Natural killer cell (primary cell): Measurements from ENCODE around the gene IFNLR1. TPM values are rescaled to one million over a fixed set of nuclear protein-coding genes. Genes with fewer than 3 reads are reported as not detected.
A peak's percentile ranks its signal among the peaks of the same experiment; 100 is the strongest.

Experiments used
- ATAC-seq, 3 donors: fragments of 150-1000 bp in 2 of 3; fragments of 200-7000 bp in 1 of 3; cut with Tn5 transposase; 1 replicate in 1 of 3; 2 replicates in 2 of 3; pipeline ENCODE4 v1.10.0; 2021; ENCODE audit warnings: mild to moderate bottlenecking in 2 of 3, moderate library complexity in 2 of 3
- DNase-seq, 2 donors: peaks; one replicate each; pipeline versions ENCODE4 v3.0.0 to v3.0.0-alpha.2; 2013 to 2021; ENCODE audit warnings: mixed read lengths in 1 of 2
- H3K27ac ChIP-seq: one replicate; pipeline ENCODE4 v1.5.1; 2013; ENCODE audit warnings: mild to moderate bottlenecking, low read length
- H3K27me3 ChIP-seq: one replicate; pipeline ENCODE4 v1.6.1; 2013; ENCODE audit warnings: low read length; ENCODE audit not compliant: control insufficient read depth, insufficient read depth
- H3K36me3 ChIP-seq: one replicate; pipeline ENCODE4 v1.6.1; 2013; ENCODE audit warnings: low read length; ENCODE audit not compliant: control insufficient read depth, insufficient read depth
- H3K4me1 ChIP-seq: one replicate; pipeline ENCODE4 v1.6.1; 2013; ENCODE audit warnings: low read length; ENCODE audit not compliant: control insufficient read depth, insufficient read depth
- H3K4me3 ChIP-seq: one replicate; pipeline ENCODE4 v1.5.1; 2013; ENCODE audit warnings: low read length
- H3K9me3 ChIP-seq: one replicate; pipeline ENCODE4 v1.6.1; 2013; ENCODE audit warnings: low read length; ENCODE audit not compliant: control insufficient read depth, insufficient read depth
- H3K27ac Mint-ChIP-seq, 2 donors: one replicate each; pipeline ENCODE4 v1.8.0; 2022; ENCODE audit warnings: mild to moderate bottlenecking in 2 of 2, mixed read lengths in 2 of 2, moderate library complexity in 1 of 2
- H3K27me3 Mint-ChIP-seq, 2 donors: one replicate each; pipeline ENCODE4 v1.8.0; 2022; ENCODE audit warnings: low read depth in 2 of 2, mixed read lengths in 2 of 2
- H3K36me3 Mint-ChIP-seq: one replicate; pipeline ENCODE4 v1.8.0; 2022; ENCODE audit warnings: mixed read lengths
- H3K4me1 Mint-ChIP-seq, 2 donors: one replicate each; pipeline ENCODE4 v1.8.0; 2022; ENCODE audit warnings: mixed read lengths in 2 of 2
- H3K4me3 Mint-ChIP-seq: one replicate; pipeline ENCODE4 v1.8.0; 2022; ENCODE audit warnings: mild to moderate bottlenecking, moderate library complexity, mixed read lengths
- H3K9me3 Mint-ChIP-seq, 2 donors: one replicate each; pipeline ENCODE4 v1.8.0; 2022; ENCODE audit warnings: mixed read lengths in 2 of 2
- CTCF ChIP-seq: fragments of 200-600 bp; IDR thresholded peaks from one replicate; pipeline ENCODE4 v1.8.0; 2022; ENCODE audit warnings: antibody characterized with exemption
- WGBS: methylation state at CpG from one replicate; pipeline ENCODE4 v1.1.7; 2013; ENCODE audit warnings: missing lambda C conversion rate; ENCODE audit not compliant: insufficient coverage; 5-methylcytosine and 5-hydroxymethylcytosine counted together
- intact Hi-C: fragments of 100-400 bp; cut with micrococcal nuclease; formaldehyde crosslinking; loops from one replicate; pipeline ENCODE4 v1.14.2; 2022
- total RNA-seq, 4 donors: library from RNA; stranded (reverse); fragments of 120-200 nt in 1 of 4; gene quantifications; one replicate each; pipeline versions ENCODE4 v1.2.3 to v1.2.4, GENCODE V29; 2013 to 2022

The IFNLR1 gene
- total RNA-seq, 3 donors from 2014 or later (not counting 1 experiment from before 2014, with no cell fraction given): 0.07 to 2.5 (median 0.19) TPM

- Mint-ChIP-seq H3K27me3 (peaks cover 3 to 7% of the 10 kb centered on the region in 2 donors), H3K4me3 (no peak overlapping the region), H3K27ac (no peak overlapping the region), H3K36me3 (no peaks in the 10 kb centered on the region), H3K4me1 (peaks cover 7 to 11% of the 10 kb centered on the region in 2 donors), H3K9me3 (no peaks in the 10 kb centered on the region)
- intact Hi-C loops: no loop called here
- WGBS: 67% methylated on average over 13 of the region's 13 CpGs
- DNase-seq (no peak), ATAC-seq (peak in 2 of 3 donors; percentile 26 to 71)
- Histone ChIP-seq H3K4me3 (no peak overlapping the region), H3K36me3 (no peaks in the 10 kb centered on the region), H3K4me1 (no peaks in the 10 kb centered on the region), H3K27ac (no peak overlapping the region), H3K9me3 (no peaks in the 10 kb centered on the region), H3K27me3 (no peaks in the 10 kb centered on the region)
- no peak for TF ChIP-seq CTCF
Observed at GRCh38 chr1:24138476-24139221, 48.4 kb downstream of the IFNLR1 start.

- Mint-ChIP-seq H3K4me3 (no peak overlapping the region), H3K27ac (no peak overlapping the region), H3K4me1 (peaks cover 7 to 11% of the 10 kb centered on the region in 2 donors), H3K9me3 (no peaks in the 10 kb centered on the region), H3K27me3 (peaks cover 3 to 6% of the 10 kb centered on the region in 2 donors), H3K36me3 (no peaks in the 10 kb centered on the region)
- TF ChIP-seq CTCF: no peak
- no peaks in the 10 kb centered on the region for H3K36me3 ChIP-seq
- no peak for DNase-seq
- H3K27ac ChIP-seq: no peak overlapping the region
- intact Hi-C loops: no loop called here
- H3K4me1 ChIP-seq: no peaks in the 10 kb centered on the region
- WGBS: 88% methylated on average over 15 of the region's 15 CpGs
- no peaks in the 10 kb centered on the region for H3K27me3 ChIP-seq
- H3K4me3 ChIP-seq: no peak overlapping the region
- H3K9me3 ChIP-seq: no peaks in the 10 kb centered on the region
- ATAC-seq: no peak
Observed at GRCh38 chr1:24136956-24137539, 50.0 kb downstream of the IFNLR1 start.

GRCh38 chr1:24134376-24134775 lies 52.7 kb downstream of the IFNLR1 start:
- no peak overlapping the region for H3K4me3 Mint-ChIP-seq
- Histone ChIP-seq H3K27ac (no peak overlapping the region), H3K27me3 (no peaks in the 10 kb centered on the region), H3K4me3 (no peak overlapping the region), H3K9me3 (no peaks in the 10 kb centered on the region), H3K36me3 (no peaks in the 10 kb centered on the region), H3K4me1 (no peaks in the 10 kb centered on the region)
- DNase-seq: no peak
- peaks cover 3 to 6% of the 10 kb centered on the region in 2 donors for H3K27me3 Mint-ChIP-seq
- ATAC-seq: no peak
- no peak for TF ChIP-seq CTCF
- no peaks in the 10 kb centered on the region for H3K9me3 Mint-ChIP-seq
- intact Hi-C loops: no loop called here
- 86% methylated on average over 3 of the region's 3 CpGs for WGBS
- H3K27ac Mint-ChIP-seq: no peak overlapping the region
- peaks cover 7 to 11% of the 10 kb centered on the region in 2 donors for H3K4me1 Mint-ChIP-seq
- H3K36me3 Mint-ChIP-seq: no peaks in the 10 kb centered on the region
